HG03280 (cell line): ENCODE measurements around the gene MCAT.
A peak's percentile ranks its signal among the peaks of the same experiment; 100 is the strongest.

Experiments
- ATAC-seq: cut with Tn5 transposase; IDR thresholded peaks from one replicate; pipeline ENCODE4 v1.9.1; 2021; ENCODE audit warnings: mild to moderate bottlenecking, moderate library complexity; ENCODE audit not compliant: unreplicated experiment

The MCAT gene

GRCh38 chr22:43142880-43143562 is at the start of gene MCAT:
TSS of gene MCAT (minus strand) at chr22:43143398. CDS start at chr22:43143348, 50 bp downstream.
- peak; percentile 85 for ATAC-seq

GRCh38 chr22:43191831-43192230 is 48.6 kb upstream of the MCAT start:
- ATAC-seq: no peak

DNA sequence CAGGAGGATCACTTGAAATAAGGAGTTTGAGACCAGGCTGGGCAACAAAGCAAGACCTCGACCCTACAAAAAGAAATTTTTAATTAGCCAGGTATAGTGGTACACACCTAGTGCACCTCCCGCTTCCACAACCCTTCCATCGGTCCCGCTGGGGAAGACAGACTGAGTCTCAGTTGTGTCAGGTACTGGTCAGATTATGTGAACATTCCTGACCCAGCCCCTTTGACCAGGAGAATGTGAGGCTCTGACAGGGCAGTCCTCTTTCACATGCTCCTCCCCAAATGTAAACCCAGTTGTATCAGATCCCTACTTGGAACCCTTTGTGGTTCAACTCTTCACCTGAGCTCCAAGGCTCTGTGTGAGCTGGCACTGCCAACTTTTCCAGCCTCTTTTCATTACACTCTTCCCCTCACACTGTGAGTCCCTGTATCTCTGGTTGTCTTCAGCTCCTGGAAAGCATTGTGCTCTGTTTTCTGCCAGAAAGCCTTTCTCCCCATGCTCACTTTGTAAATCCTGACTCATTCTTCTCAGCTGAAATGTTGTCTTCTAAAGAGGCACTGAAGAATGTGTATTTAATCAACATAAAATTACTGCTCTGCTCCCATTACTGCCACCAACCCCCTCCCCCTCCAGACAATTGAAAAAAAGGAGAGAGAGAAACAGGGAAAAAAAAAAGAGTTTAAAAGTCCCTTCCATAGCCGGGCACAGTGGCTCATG is 45.8 kb upstream of the MCAT start:
- ATAC-seq: no peak

DNA sequence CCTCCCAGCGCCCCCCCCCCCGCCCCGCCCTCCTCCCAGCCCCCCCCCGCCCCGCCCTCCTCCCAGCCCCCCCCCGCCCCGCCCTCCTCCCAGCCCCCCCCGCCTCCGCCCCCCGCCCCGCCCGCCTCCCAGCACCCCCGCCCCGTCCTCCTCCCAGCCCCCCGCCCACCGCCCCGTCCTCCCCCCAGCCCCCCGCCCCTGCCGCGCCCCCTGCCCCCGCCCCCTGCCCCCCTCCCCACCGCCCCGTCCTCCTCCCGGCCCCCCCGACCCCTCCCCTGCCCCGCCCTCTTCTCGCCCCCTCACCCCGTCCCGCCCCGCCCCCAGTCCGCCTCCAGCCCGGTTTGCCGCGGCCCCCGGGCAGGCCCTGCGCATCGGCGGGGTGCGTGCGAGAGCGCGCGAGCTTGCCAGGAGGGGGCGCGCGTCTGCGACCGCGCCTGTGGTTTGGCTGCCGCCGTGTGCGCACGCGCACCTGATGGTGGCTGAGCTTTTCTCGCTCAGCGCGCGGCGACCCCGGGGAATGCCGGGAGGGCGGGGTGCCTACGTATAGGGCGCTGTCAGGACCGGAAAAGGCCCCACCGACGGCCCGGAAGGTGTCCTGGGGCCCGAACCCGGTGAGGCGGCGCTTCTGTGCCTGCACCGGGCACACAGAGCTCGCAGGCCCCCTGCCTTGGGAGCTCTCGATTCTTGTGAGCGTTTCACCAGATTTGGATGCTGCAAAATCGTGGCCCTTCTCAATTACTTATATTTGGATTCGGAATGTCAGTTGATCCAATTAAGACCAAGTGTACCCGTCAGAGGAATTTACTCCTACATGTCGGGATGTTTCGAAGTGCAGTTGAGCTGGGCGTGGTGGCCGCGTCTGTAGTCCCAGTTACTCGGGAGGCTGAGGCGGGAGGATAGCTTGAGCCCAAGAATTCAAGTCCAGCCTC is 44.2 kb upstream of the MCAT start:
- ATAC-seq: peak; percentile 85

- peak; percentile 46 for ATAC-seq
Observed at GRCh38 chr22:43186272-43187170, 43.3 kb upstream of the MCAT start, which contains the start of gene TTLL12. TSS of gene TTLL12 (minus strand) at chr22:43187134. CDS start at chr22:43187069, 65 bp downstream.

GRCh38 chr22:43185860-43186261 is 42.7 kb upstream of the MCAT start:
- no peak for ATAC-seq

DNA sequence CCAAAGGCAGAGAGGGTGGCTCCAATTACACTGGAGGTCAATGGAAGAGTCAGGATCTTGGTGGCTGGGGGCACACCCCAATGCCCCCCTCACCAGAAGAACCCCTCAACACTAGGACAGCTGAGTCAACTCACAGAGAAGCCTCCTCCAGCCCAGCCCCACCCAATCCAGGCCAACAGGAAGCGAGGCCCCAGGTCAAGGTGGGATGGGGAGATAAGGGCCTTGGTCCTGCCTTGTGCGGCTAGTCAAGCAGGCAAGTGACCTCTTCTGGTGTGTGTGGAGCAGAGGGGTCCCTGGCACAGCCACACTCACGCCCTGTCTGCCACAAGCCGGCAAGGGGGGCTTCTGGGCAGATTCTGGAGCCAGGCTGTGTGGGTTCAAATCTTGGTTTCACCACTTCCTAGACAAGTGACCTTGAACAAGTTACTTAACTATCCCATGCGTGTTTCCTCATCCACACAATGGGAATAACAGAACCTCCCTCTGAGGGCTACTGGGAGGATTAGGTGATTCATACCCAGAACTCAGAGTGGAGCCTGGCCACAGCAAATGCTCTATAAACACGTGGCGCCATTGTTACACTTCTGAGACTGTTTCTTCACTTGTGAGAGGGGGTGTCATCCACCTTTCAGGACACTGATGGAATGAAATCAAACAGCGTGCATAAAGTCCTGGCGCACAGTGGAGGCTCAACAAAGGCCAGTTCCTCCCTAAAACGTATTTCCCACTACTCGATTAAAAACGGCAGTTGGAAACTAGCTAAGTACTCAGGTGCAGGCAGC is 40.5 kb upstream of the MCAT start:
- no peak for ATAC-seq

- no peak for ATAC-seq
Observed at GRCh38 chr22:43182726-43183125, 39.5 kb upstream of the MCAT start.

- no peak for ATAC-seq
Observed at GRCh38 chr22:43182118-43182517, 38.9 kb upstream of the MCAT start.

DNA sequence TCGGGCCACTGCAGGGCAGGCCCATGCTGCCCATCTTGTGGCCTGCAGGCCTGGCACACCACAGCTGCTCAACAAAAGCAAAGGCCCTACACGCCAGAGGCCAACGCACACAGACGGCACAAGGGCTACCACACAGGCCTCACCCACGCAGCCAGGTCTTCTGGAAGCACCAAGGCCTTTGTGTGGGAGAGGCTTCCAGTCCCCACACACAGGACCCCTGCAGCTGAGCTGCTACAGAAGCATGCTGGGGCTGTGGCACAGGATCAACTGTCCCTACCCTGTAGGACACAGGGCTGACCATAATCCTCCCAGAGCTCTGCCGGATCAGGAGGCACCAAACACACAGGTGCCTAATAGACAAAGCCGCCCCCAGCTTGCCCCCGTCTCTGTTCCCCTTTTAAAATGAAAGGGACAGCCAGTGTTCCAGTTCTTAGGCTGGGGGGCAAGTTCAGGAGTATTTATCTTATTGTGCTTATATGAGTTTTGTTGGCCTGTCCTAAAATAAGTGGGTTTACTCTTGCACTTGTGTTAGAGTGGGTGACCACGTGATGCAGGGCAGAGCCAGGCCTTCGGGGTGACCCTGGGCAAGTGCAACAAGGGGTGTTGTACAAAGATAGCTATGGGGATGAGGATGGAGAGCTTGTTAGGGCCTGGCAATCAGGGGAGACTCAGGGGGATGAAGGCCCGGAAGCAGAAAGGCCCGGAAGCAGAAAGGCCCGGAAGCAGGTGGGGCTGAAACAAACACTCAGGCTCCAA is 38.3 kb upstream of the MCAT start:
- ATAC-seq: no peak

GRCh38 chr22:43180670-43181069 is 37.5 kb upstream of the MCAT start:
- no peak for ATAC-seq

- ATAC-seq: no peak
Observed at GRCh38 chr22:43179911-43180195, 36.7 kb upstream of the MCAT start.

DNA sequence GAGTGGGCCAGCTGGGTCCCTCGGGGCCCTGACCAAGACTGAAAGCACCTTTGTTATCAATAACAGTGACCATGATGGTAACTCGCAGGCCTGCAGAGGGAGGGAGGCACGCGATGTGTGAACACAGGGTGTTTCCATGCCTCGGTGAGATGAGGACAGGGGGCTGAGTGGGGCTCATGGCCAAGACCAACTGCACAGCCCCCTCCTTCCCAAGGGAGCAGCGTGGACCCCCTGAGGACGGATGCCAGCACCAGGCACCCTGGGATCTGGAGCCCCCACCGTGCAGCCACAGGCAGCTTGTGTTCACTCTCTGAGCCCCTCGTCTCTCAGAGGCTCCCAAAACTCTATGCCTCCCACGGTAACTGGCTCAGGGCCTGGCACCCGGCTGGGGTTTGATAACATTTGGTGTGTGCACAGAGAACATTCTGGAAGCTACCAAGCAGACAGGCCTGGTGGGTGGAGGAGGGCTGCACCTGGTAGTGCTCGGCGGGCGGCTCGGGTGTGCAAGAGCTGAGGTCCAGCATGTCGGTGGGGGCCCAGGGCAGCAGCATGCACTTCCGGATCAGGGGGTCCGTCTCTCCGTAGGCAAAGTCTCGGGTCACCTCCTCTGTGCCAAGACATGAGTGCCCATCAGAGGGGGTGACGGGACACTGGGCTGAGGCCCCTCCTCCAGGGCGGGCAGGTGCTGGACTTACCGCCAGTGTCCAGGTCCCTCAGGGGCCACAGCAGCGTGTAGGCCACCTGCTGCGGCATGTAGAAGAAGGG is 36.1 kb upstream of the MCAT start:
- ATAC-seq: no peak

DNA sequence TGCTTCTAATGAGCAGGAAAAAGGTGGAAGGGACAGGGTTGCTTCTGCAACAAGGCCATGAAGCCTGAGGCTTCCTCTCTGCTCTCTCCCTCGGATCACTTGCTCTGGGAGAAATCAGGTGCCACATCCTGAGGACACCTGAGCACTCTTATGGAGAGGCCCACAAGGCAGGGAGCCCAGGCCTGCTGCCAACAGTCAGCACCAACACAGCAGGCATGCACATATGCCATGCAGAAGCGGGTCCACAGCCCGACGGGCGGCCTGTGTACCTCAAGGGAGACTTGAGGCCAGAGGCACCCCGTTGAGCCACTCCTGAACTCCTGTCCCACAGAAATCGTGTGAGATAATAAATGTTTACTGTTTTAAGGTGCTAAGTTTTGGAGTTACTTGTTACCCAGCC is 34.3 kb upstream of the MCAT start:
- no peak for ATAC-seq

DNA sequence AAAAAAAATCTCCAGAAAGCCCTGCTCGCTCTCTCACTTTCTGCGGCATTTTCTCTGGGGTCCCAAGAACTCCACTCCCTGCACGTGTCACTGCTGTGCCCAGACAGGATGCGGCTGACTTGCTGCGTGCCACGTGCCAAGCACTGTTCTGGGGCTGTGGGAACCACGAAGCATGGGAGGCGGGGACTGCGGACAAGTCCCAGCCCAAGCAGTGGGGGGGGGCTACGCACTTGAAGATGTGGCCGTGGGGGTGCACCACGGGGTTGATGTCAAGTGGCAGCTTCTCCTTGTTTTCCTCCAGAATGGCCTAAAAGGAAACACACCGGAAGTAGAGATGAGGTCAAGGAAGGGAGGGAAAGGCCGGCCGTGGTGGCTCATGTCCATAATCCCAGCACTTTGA is 32.9 kb upstream of the MCAT start:
- no peak for ATAC-seq

DNA sequence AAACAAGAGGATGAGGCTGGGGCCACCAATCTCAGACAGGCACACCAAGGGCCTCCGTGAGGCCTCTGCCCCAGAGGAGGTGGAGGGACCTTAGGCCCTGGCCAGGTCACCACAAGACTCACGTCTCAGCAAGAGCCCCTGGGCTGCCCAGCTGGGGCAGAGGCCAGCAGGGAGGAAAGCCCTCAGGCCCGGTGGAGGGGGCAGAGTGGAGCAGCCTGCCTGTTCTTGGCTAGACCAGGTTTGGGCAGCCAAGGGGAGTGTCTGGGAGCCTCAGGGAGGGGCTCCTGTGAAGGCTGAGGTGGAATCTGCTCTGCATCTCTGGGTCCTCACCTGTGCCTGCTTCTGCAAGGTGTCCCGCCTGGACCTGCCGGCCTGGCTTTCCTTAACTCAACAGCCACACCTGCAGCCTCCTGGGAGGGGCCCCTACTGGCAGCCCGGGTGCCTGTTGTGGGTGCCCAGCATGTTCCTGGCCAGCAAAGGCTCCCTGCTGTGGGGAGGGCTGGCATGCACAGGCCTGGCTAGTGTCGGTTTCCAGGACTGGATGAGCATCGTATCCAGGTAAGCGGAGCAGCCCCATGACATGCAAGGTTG is 31.8 kb upstream of the MCAT start:
- ATAC-seq: no peak

GRCh38 chr22:43173976-43174720 is 30.9 kb upstream of the MCAT start:
- no peak for ATAC-seq
